Sigmoid colon (tissue), 7 donors: ENCODE data around the gene TRPM4. TPM values are rescaled to one million over a fixed set of nuclear protein-coding genes. Genes with fewer than 3 reads are reported as not detected.
"Not testable (repeated sequence)": the region's sequence is repeated elsewhere in the genome, so short reads cannot be mapped to it uniquely, and the experiment has no call there.

ENCODE experiments used
- DNase-seq: peaks from one replicate; pipeline ENCODE4 v3.0.0-alpha.2; 2019
- H3K27ac ChIP-seq, 4 donors: fragments of 200-600 bp; sonication (generic); one replicate each; pipeline ENCODE4 v1.5.1; 2016 to 2019; ENCODE audit warnings: mild to moderate bottlenecking in 1 of 4
- H3K27me3 ChIP-seq, 3 donors: fragments of 200-600 bp; sonication (generic); one replicate each; pipeline ENCODE4 v1.5.1; 2019; ENCODE audit warnings: mild to moderate bottlenecking in 1 of 3
- H3K36me3 ChIP-seq, 4 donors: fragments of 200-600 bp; sonication (generic); one replicate each; pipeline ENCODE4 v1.5.1; 2016 to 2019
- H3K4me1 ChIP-seq, 4 donors: fragments of 200-600 bp; sonication (generic); one replicate each; pipeline ENCODE4 v1.5.1; 2017 to 2019
- H3K4me3 ChIP-seq, 4 donors: fragments of 200-600 bp; sonication (generic); one replicate each; pipeline ENCODE4 v1.5.1; 2017 to 2019; ENCODE audit warnings: mild to moderate bottlenecking in 2 of 4, moderate library complexity in 1 of 4
- H3K9me3 ChIP-seq, 4 donors: fragments of 200-600 bp in 3 of 4; sonication (generic) in 3 of 4; one replicate each; pipeline versions ENCODE4 v1.5.1 to v1.6.1; 2013 to 2019
- CTCF ChIP-seq, 4 experiments: fragments of 450-650 bp in 3 of 4; fragments of 200-600 bp in 1 of 4; IDR thresholded peaks; one replicate each; pipeline ENCODE4 v1.5.1; 2016 to 2019; ENCODE audit warnings: antibody characterized with exemption in 4 of 4, mild to moderate bottlenecking in 3 of 4, moderate library complexity in 2 of 4
- EP300 ChIP-seq, 4 donors: sonication (generic); formaldehyde crosslinking; IDR thresholded peaks; one replicate each; pipeline ENCODE4 v1.6.1; 2017; ENCODE audit warnings: antibody characterized with exemption in 4 of 4
- POLR2A ChIP-seq, 2 donors: fragments of 450-650 bp; IDR thresholded peaks; one replicate each; pipeline ENCODE4 v1.6.1; 2016; ENCODE audit warnings: antibody characterized with exemption in 2 of 2, mild to moderate bottlenecking in 2 of 2, moderate library complexity in 2 of 2
- POLR2AphosphoS5 ChIP-seq, 4 donors: sonication (generic); formaldehyde crosslinking; IDR thresholded peaks; one replicate each; pipeline ENCODE4 v1.6.1; 2017; ENCODE audit warnings: antibody characterized with exemption in 4 of 4
- WGBS, 2 donors: extraction: QIAGEN DNeasy Blood & Tissue Kit; methylation state at CpG; one replicate each; pipeline ENCODE4 v1.1.7; 2013; 5-methylcytosine and 5-hydroxymethylcytosine counted together
- intact Hi-C: fragments of 100-400 bp; cut with DNase I; formaldehyde crosslinking; loops from one replicate; pipeline ENCODE4 v1.15.1; 2023
- polyA plus RNA-seq, 3 donors: library from polyadenylated mRNA; stranded (reverse); fragments of 200-250 nt; gene quantifications; one replicate each; pipeline ENCODE4 v1.2.3, GENCODE V29; 2013
- total RNA-seq, 4 donors: library from RNA; depleted of rRNA; stranded (reverse); fragments of >200 nt; gene quantifications; one replicate each; pipeline ENCODE4 v1.1.0, GENCODE V29; 2016
- donor health status: healthy with polysubstance abuse.
- donor health status: Bipolar disorder and iron deficiency.
- donor health status: healthy.

TRPM4 gene
- total and polyA plus RNA-seq, 7 donors: 7.9 to 166 (median 18.0) TPM

- Histone ChIP-seq H3K4me1 (no peaks in the 10 kb centered on the region), H3K36me3 (peaks cover 0 to 62% (median 20%) of the 10 kb centered on the region in 4 donors), H3K9me3 (no peaks in the 10 kb centered on the region), H3K27me3 (no peaks in the 10 kb centered on the region), H3K4me3 (no peak overlapping the region), H3K27ac (no peak overlapping the region)
- intact Hi-C loops: no loop called here
- 96 to 99% methylated on average over 2 of the region's 2 CpGs for WGBS, 2 donors
- no peak for DNase-seq
- TF ChIP-seq POLR2AphosphoS5 (IDR thresholded peaks at IDR 0.05) (no peak), EP300 (IDR thresholded peaks at IDR 0.05) (no peak), POLR2A (IDR thresholded peaks at IDR 0.05) (no peak)
Observed at GRCh38 chr19:49173198-49173597, 15.6 kb downstream of the TRPM4 start.

GRCh38 chr19:49180659-49181058 lies 23.1 kb downstream of the TRPM4 start:
- no peak for TF ChIP-seq EP300 (IDR thresholded peaks at IDR 0.05)
- no peak for TF ChIP-seq POLR2AphosphoS5 (IDR thresholded peaks at IDR 0.05)
- no peak for TF ChIP-seq POLR2A (IDR thresholded peaks at IDR 0.05)
- no peak for TF ChIP-seq CTCF (IDR thresholded peaks at IDR 0.05)
- Histone ChIP-seq H3K27ac (no peak overlapping the region), H3K4me1 (no peaks in the 10 kb centered on the region), H3K4me3 (no peak overlapping the region), H3K9me3 (no peaks in the 10 kb centered on the region), H3K27me3 (no peaks in the 10 kb centered on the region), H3K36me3 (peaks cover 0 to 39% (median 0%) of the 10 kb centered on the region in 4 donors)
- intact Hi-C loops: no loop called here
- WGBS, 2 donors: 94% methylated on average over 4 of the region's 4 CpGs
- DNase-seq: no peak

GRCh38 chr19:49182010-49182847 lies 24.6 kb downstream of the TRPM4 start:
- H3K36me3 ChIP-seq: peaks cover 0 to 53% (median 2%) of the 10 kb centered on the region in 4 donors
- intact Hi-C loops, H3K27me3 ChIP-seq, DNase-seq, H3K27ac ChIP-seq, H3K4me1 ChIP-seq, H3K9me3 ChIP-seq, H3K4me3 ChIP-seq: not testable (repeated sequence)
- 88 to 92% methylated on average over 20 of the region's 20 CpGs for WGBS, 2 donors

GRCh38 chr19:49182848-49183375 lies 25.3 kb downstream of the TRPM4 start:
- H3K9me3 ChIP-seq: no peaks in the 10 kb centered on the region
- intact Hi-C loops: no loop called here
- no peak overlapping the region for H3K4me3 ChIP-seq
- TF ChIP-seq POLR2A (IDR thresholded peaks at IDR 0.05) (no peak), POLR2AphosphoS5 (IDR thresholded peaks at IDR 0.05) (no peak), EP300 (IDR thresholded peaks at IDR 0.05) (no peak), CTCF (IDR thresholded peaks at IDR 0.05) (no peak)
- DNase-seq: no peak
- no peaks in the 10 kb centered on the region for H3K4me1 ChIP-seq
- H3K27ac ChIP-seq: no peak overlapping the region
- H3K27me3 ChIP-seq: no peaks in the 10 kb centered on the region
- peaks cover 0 to 53% (median 2%) of the 10 kb centered on the region in 4 donors for H3K36me3 ChIP-seq
- WGBS, 2 donors: 80 to 87% methylated on average over 26 of the region's 26 CpGs

GRCh38 chr19:49186108-49186507 lies 28.5 kb downstream of the TRPM4 start:
- TF ChIP-seq CTCF (IDR thresholded peaks at IDR 0.05) (no peak), POLR2AphosphoS5 (IDR thresholded peaks at IDR 0.05) (no peak), POLR2A (IDR thresholded peaks at IDR 0.05) (no peak), EP300 (IDR thresholded peaks at IDR 0.05) (no peak)
- no peaks in the 10 kb centered on the region for H3K4me1 ChIP-seq

More at GRCh38 chr19:49186108-49186507, 28.5 kb downstream of the TRPM4 start:
- no peak overlapping the region for H3K27ac ChIP-seq
- 20 to 48% methylated on average over 5 of the region's 5 CpGs for WGBS, 2 donors
- H3K36me3 ChIP-seq: peaks cover 0 to 79% (median 15%) of the 10 kb centered on the region in 4 donors
- DNase-seq: no peak
- no peaks in the 10 kb centered on the region for H3K27me3 ChIP-seq
- intact Hi-C loops: no loop called here
- H3K9me3 ChIP-seq: no peaks in the 10 kb centered on the region
- H3K4me3 ChIP-seq: no peak overlapping the region
